GM12873 (cell line): Measurements from ENCODE around the gene AP1M2.

ENCODE experiments used
- CTCF ChIP-seq: IDR thresholded peaks from 2 replicates; pipeline ENCODE4 v1.5.1; 2012; ENCODE audit warnings: low read depth, mild to moderate bottlenecking, moderate library complexity, low read length, control low read depth; ENCODE audit not compliant: insufficient read depth; ENCODE audit errors: missing control alignments

AP1M2 gene

DNA sequence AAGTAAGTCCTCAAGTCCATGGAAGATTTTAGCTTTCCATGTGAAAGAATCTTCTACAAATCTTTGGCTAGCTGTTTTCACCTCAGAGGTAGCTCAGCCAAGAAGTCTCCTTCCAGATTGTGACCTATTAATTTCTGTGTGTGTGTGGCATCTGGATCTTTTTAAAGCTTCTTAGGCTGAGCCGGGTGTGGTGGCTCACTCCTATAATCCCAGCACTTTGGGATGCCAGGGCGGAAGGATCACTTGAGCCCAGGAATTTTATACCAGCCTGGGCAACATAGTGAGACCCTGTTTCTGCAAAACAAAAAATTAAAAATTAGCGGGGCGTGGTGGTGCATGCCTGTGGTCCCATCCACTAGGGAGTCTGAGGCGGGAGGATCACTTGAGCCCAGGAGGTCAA lies 24.8 kb upstream of the AP1M2 start:
- no peak for TF ChIP-seq CTCF

DNA sequence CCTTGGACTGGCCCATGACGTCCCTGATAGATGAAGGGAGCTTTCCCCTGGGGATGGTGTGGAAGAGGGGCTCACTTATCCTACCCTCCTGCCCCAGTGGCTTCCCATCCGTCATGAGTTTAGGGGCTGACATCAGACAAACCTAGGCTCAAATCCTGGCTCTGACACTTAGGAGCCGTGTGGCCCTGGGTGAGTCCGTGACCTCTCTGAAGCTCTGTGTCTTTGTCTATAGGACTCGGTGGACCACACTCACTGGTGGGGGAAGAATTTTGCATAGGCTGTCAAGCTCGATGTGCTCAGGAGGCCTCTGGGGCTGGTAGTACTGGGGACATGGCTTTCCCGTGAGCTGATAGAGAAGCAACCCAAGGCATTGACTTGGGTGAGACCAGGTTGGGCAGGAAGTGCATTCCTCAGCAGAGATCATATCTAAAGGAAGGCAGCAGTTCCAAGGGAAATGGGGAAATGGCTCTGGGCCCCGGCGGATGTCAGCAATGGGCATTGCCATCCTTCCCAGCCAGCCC lies 17.4 kb upstream of the AP1M2 start:
- TF ChIP-seq CTCF = no peak

DNA sequence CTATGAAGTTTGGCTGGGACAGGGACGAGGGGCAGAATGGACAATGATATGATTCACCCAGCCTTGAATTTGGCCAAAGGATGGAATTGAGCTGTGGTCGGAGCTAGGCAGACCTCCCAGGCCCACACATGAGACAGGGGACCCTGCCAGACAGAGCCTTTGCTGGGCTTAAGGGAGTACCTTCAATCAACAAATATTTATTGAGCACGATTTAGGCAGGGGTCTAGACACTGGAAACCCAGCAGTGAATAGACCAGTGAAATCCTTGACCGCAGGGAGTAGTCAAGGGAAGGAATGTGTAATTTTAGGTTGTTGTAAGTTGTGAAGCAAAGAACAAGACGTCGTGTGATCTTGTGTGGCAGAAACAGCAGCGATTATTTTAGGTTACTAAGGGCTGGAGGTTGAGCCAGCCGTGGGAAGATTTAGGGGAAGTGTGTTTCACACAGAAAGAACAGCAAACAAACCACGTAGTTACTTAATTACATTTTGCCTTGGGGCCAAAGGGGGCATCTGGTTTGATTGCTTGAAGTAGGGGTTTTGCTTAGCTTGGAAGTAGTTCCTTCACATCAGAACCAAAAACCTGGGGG lies 16.9 kb upstream of the AP1M2 start:
- no peak for TF ChIP-seq CTCF

GRCh38 chr19:10603084-10603872 lies 16.2 kb upstream of the AP1M2 start:
- TF ChIP-seq CTCF = peak; percentile 2

GRCh38 chr19:10602330-10603083 lies 15.4 kb upstream of the AP1M2 start:
- no peak for TF ChIP-seq CTCF

DNA sequence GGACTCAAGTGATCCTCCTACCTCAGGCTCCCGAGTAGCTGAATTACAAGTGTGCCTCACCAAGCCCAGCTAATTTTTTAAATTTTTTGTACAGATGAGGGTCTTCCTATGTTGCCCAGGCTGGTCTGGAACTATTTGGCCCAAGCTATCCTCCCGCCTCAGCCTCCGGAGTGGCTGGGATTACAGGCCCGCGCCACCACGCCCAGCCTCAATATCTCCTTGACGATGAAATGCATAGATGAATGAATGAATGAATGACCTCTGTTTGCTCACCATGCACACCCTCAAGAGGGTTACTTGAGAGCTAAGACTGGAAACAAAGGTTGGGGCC lies 14.9 kb upstream of the AP1M2 start:
- TF ChIP-seq CTCF = no peak

DNA sequence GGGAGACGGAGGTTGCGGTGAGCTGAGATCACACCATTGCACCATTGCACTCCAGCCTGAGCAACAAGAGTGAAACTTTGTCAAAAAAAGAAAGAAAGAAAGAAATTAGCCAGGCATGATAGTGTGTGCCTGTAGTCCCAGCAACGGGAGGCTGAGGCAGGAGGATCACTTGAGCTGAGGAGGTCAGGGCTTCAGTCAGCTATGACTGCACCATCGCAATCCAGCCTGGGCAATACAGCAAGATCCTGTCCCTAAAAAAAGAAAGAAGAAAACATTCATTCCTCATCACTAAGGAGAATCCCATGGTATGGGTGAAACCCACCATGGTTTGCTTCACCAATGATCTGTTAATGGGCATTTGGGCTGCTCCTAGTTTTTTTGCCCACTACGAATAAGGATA lies 13.0 kb upstream of the AP1M2 start:
- TF ChIP-seq CTCF = no peak
